ENCODE results near the gene SMARCA5. TPM values are rescaled to one million over a fixed set of nuclear protein-coding genes. Genes with fewer than 3 reads are reported as not detected.

Gene SMARCA5
- total and polyA plus RNA-seq, 2 donors (not counting 1 experiment from before 2014, with no cell fraction given): 6.7 to 53.1 TPM

GRCh38 chr4:143585548-143585947 lies 72.0 kb downstream of the SMARCA5 start:
- ChIA-PET CTCF (no interaction called here), POLR2A (no interaction called here)
- H3K9ac ChIP-seq (ENCODE audit: low read length): no peak overlapping the region
- 100% methylated on average over 2 of the region's 6 CpGs for WGBS (ENCODE audit: insufficient coverage)
- no peak overlapping the region for H3K4me3 Mint-ChIP-seq
- H3K4me2 ChIP-seq (replicated peaks; ENCODE audit: low read depth, low read length, poor library complexity, severe bottlenecking): no peak overlapping the region
- no peaks in the 10 kb centered on the region for H3K79me2 ChIP-seq (ENCODE audit: control insufficient read depth, insufficient read depth, low read length)
- intact Hi-C loops (cut with micrococcal nuclease): no loop called here
- no peak for TF ChIP-seq EZH2 (IDR thresholded peaks at IDR 0.05; ENCODE audit: borderline replicate concordance, insufficient read depth, low read depth, low read length, poor library complexity, severe bottlenecking)
- TF ChIP-seq, protein P1, sequence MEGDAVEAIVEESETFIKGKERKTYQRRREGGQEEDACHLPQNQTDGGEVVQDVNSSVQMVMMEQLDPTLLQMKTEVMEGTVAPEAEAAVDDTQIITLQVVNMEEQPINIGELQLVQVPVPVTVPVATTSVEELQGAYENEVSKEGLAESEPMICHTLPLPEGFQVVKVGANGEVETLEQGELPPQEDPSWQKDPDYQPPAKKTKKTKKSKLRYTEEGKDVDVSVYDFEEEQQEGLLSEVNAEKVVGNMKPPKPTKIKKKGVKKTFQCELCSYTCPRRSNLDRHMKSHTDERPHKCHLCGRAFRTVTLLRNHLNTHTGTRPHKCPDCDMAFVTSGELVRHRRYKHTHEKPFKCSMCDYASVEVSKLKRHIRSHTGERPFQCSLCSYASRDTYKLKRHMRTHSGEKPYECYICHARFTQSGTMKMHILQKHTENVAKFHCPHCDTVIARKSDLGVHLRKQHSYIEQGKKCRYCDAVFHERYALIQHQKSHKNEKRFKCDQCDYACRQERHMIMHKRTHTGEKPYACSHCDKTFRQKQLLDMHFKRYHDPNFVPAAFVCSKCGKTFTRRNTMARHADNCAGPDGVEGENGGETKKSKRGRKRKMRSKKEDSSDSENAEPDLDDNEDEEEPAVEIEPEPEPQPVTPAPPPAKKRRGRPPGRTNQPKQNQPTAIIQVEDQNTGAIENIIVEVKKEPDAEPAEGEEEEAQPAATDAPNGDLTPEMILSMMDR (IDR thresholded peaks at IDR 0.05): no peak
- peaks cover 0 to 15% (median 4%) of the 10 kb centered on the region in 3 donors for H3K9me3 ChIP-seq (ENCODE audit: control extremely low read depth in 1 of 3, control insufficient read depth in 2 of 3, insufficient read depth in 1 of 3, low read length in 2 of 3)
- no peaks in the 10 kb centered on the region for H3K36me3 ChIP-seq (replicated peaks in 1 of 2; ENCODE audit: control extremely low read depth in 1 of 2, control insufficient read depth in 1 of 2, extremely low read depth in 1 of 2, insufficient read depth in 2 of 2, low read length in 1 of 2)
- no peaks in the 10 kb centered on the region for H3K4me1 Mint-ChIP-seq
- no peak for DNase-seq
- no peak for ATAC-seq (ENCODE audit: low read depth)
- H3K27ac ChIP-seq (ENCODE audit: low read length in 2 of 2): no peak overlapping the region
- H3K4me3 ChIP-seq (ENCODE audit: control extremely low read depth in 1 of 5, extremely low read depth in 1 of 5, insufficient read depth in 1 of 5, low read depth in 2 of 5, low read length in 4 of 5): no peak overlapping the region
- H3K27me3 Mint-ChIP-seq: no peaks in the 10 kb centered on the region
- no peak overlapping the region for H2AFZ ChIP-seq (ENCODE audit: insufficient read depth, low read depth, low read length, poor library complexity, severe bottlenecking)
- no peaks in the 10 kb centered on the region for H3K27me3 ChIP-seq (replicated peaks in 1 of 4; ENCODE audit: control extremely low read depth in 1 of 4, control insufficient read depth in 3 of 4, insufficient read depth in 4 of 4, low read length in 3 of 4)
- no peak overlapping the region for H3K27ac Mint-ChIP-seq
- H3K4me1 ChIP-seq (ENCODE audit: control insufficient read depth in 2 of 2, insufficient read depth in 2 of 2, low read length in 2 of 2): no peaks in the 10 kb centered on the region
- peaks cover 13% of the 10 kb centered on the region for H3K9me3 Mint-ChIP-seq (ENCODE audit: insufficient read depth)
- no peaks in the 10 kb centered on the region for H4K20me1 ChIP-seq (ENCODE audit: control insufficient read depth, insufficient read depth, low read length, poor library complexity, severe bottlenecking)

- Histone ChIP-seq H3K79me2 (ENCODE audit: control insufficient read depth, insufficient read depth, low read length) (no peaks in the 10 kb centered on the region), H2AFZ (ENCODE audit: insufficient read depth, low read depth, low read length, poor library complexity, severe bottlenecking) (no peak overlapping the region), H3K4me1 (ENCODE audit: control insufficient read depth in 2 of 2, insufficient read depth in 2 of 2, low read length in 2 of 2) (no peaks in the 10 kb centered on the region), H3K9ac (ENCODE audit: low read length) (no peak overlapping the region), H3K4me3 (ENCODE audit: control extremely low read depth in 1 of 5, extremely low read depth in 1 of 5, insufficient read depth in 1 of 5, low read depth in 2 of 5, low read length in 4 of 5) (no peak overlapping the region), H3K9me3 (ENCODE audit: control extremely low read depth in 1 of 3, control insufficient read depth in 2 of 3, insufficient read depth in 1 of 3, low read length in 2 of 3) (peaks cover 0 to 15% (median 4%) of the 10 kb centered on the region in 3 donors), H3K27me3 (replicated peaks in 1 of 4; ENCODE audit: control extremely low read depth in 1 of 4, control insufficient read depth in 3 of 4, insufficient read depth in 4 of 4, low read length in 3 of 4) (no peaks in the 10 kb centered on the region), H4K20me1 (ENCODE audit: control insufficient read depth, insufficient read depth, low read length, poor library complexity, severe bottlenecking) (no peaks in the 10 kb centered on the region), H3K27ac (ENCODE audit: low read length in 2 of 2) (no peak overlapping the region), H3K36me3 (replicated peaks in 1 of 2; ENCODE audit: control extremely low read depth in 1 of 2, control insufficient read depth in 1 of 2, extremely low read depth in 1 of 2, insufficient read depth in 2 of 2, low read length in 1 of 2) (no peaks in the 10 kb centered on the region), H3K4me2 (replicated peaks; ENCODE audit: low read depth, low read length, poor library complexity, severe bottlenecking) (no peak overlapping the region)
- no peak for ATAC-seq (ENCODE audit: low read depth)
- intact Hi-C loops (cut with micrococcal nuclease): no loop called here
- CTCF ChIA-PET: no interaction called here
- no peak overlapping the region for H3K27ac Mint-ChIP-seq
- no peak for DNase-seq
- H3K9me3 Mint-ChIP-seq (ENCODE audit: insufficient read depth): peaks cover 13% of the 10 kb centered on the region
- POLR2A ChIA-PET: no interaction called here
- no peak for TF ChIP-seq EZH2 (IDR thresholded peaks at IDR 0.05; ENCODE audit: borderline replicate concordance, insufficient read depth, low read depth, low read length, poor library complexity, severe bottlenecking)
- TF ChIP-seq, protein P1 (IDR thresholded peaks at IDR 0.05): no peak
- no peaks in the 10 kb centered on the region for H3K27me3 Mint-ChIP-seq
- no peak overlapping the region for H3K4me3 Mint-ChIP-seq
- H3K4me1 Mint-ChIP-seq: no peaks in the 10 kb centered on the region
These were observed 72.6 kb downstream of the SMARCA5 start for GRCh38 chr4:143586080-143586479.
